HG02678 (cell line): ENCODE results near the gene NUDT4.
"Not testable (repeated sequence)": the region's sequence is repeated elsewhere in the genome, so short reads cannot be mapped to it uniquely, and the experiment has no call there.

ENCODE experiments used
- ATAC-seq: cut with Tn5 transposase; IDR thresholded peaks from one replicate; pipeline ENCODE4 v1.9.1; 2021; ENCODE audit warnings: mild to moderate bottlenecking, moderate library complexity; ENCODE audit not compliant: unreplicated experiment

The NUDT4 gene

DNA sequence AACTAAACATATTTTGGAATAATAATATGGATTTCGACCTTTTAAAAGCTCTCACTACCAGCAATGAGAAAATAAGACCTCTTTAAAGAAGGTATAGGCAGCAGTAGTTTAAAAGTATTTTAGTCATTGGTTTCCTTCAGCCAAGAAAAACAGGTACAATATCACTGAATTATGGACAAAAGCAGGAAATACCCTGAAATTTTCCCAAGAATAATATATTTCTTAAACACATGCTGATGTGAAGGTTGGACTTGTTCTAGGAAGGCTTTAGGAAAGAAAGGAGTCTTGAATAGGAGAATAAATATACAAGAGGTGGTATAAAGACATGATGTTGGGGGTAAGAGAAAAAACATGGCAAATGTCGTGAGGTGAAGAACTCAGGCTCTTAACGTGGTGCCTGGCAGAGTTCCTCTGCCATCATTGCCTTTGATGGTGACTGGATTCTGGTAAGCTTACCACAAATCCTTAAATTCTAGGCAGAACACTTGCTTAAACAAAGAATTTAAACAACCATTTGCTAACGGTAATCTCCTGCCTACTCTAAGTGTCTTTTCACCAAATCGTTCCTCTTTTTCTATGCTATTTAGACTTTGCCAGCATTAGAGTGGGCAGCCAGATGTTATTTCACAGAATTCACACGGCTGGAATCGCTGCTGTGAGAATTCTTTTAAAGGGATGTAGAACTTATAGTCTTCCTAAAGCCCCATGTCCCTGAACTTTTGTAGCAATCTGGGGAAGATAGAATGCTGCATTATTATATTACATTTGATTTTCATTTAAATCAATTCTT is 11.9 kb upstream of the NUDT4 start:
- ATAC-seq: no peak

- ATAC-seq: no peak
These were observed 11.3 kb upstream of the NUDT4 start for GRCh38 chr12:93366422-93366821.

- no peak for ATAC-seq
These were observed 9.0 kb upstream of the NUDT4 start for GRCh38 chr12:93368766-93369165.

GRCh38 chr12:93369505-93369904 is 8.2 kb upstream of the NUDT4 start:
- no peak for ATAC-seq

DNA sequence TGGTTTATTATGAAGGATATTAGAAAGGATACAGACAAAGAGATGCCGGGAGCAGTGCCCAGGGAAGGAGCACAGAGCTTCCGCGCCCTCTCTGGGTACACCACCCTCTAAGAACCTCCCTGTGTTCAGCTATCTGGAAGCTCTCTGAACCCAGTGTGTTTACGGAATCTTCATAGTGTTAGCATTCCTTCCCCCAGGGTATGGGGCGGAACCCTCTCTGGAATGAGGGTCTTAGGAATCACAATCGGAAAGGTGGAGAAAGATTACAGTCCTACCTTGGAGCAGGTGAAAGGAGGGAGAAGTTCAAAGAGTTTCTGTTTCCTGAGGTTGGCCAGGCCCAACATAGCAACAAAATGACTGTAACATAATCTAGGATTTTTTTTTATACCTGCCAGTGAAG is 6.8 kb upstream of the NUDT4 start:
- ATAC-seq: no peak

GRCh38 chr12:93373961-93374656 is 3.6 kb upstream of the NUDT4 start:
- no peak for ATAC-seq

- no peak for ATAC-seq
These were observed 1.8 kb upstream of the NUDT4 start for GRCh38 chr12:93375906-93376305.

- no peak for ATAC-seq
These were observed 1.1 kb upstream of the NUDT4 start for GRCh38 chr12:93376436-93377251.

GRCh38 chr12:93378196-93378997 is 672 bp downstream of the NUDT4 start:
- peak; percentile 34 for ATAC-seq

DNA sequence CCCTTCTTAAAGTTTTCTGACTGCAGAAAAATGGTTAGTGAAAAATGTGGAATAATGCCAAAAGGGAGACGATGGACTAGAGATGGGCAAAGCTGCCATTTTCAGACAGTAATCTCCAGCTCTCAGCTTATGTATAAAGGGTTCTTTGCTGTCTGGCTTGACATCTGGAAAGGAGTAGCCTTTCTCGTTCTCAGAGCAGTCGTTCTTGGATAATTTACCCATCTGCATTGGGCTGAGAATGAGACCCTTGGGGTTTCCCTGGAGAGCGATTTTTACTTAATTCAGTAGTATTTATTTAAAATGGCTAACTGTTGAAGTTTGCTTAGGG is 1.2 kb downstream of the NUDT4 start:
- ATAC-seq: no peak

GRCh38 chr12:93379326-93379980 is 1.7 kb downstream of the NUDT4 start:
- no peak for ATAC-seq

- ATAC-seq: no peak
These were observed 2.2 kb downstream of the NUDT4 start for GRCh38 chr12:93379981-93380361.

DNA sequence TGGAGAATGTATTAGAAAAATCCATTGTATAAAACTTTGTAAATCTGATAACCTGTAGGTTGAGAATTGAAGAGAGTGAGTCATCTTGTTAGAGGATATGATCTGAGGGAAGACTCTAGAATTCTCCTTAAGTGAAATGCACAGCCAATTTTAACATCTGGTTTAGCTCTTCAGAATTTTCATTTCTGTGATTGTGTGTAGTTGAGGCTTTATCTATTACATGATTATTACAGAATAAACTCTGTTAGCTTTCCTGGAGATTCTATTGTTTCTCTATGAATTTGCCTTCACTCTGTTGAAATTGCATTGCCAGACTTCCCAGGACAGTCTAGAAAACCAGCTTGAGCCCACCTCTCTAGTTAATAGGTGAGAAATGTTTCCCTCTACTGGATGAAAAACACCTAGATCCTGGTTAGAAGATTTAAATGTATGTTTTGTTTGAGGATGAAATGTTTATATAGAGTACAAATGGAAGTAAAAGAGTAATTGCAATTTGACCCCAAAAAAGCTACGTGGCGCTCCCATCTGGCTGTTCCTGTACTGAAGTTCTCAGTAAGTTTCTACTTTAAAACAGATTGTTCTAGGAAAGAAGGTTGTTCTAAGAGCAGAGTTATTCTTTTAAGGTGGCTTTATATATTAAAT is 2.9 kb downstream of the NUDT4 start:
- ATAC-seq: no peak

DNA sequence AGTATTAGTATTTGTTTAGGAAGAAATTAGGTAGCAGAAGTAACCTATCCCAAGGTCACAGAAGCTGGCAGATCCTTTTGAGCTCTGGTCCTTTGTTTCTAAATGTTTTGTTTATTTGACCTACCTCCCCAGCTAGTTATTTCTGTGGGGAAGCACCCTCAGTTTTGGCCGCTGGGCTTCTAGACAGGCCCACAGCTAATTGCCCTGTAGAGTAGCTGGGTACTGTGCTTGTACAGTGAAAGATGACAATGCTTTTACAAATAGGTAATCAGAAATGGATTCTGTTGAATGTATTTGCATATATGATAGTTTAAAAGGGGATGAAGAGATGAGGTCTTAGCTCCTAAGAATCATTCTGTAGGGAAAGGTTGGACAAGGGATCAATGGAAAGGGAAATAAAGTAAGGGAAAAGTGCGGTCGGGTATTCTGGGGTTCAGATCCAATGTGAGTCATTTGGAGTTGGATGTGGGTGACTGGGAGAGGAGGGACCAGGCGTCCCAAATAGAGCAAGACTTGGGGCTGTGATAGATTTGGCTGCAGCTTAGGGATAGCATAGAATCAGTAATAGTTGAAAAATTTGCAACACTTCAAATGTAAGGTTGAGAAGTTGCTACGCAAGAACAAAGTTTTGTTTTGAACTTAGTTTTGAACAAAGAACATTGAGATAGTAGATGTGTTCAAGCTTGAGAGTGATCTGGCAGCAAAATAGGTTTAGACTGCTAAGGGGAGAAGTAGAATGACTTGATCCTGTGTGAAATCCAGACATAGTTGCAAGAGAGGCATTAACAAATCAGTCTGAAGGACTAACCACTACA is 3.6 kb downstream of the NUDT4 start:
- no peak for ATAC-seq

GRCh38 chr12:93381976-93382437 is 4.3 kb downstream of the NUDT4 start:
- not testable (repeated sequence) for ATAC-seq

- no peak for ATAC-seq
These were observed 10.1 kb downstream of the NUDT4 start for GRCh38 chr12:93387780-93388179.

GRCh38 chr12:93390031-93390430 is 12.3 kb downstream of the NUDT4 start:
- no peak for ATAC-seq

- no peak for ATAC-seq
These were observed 13.0 kb downstream of the NUDT4 start for GRCh38 chr12:93390549-93391297.
